ENCODE data around the gene HMGN4.

The HMGN4 gene

GRCh38 chr6:26538572-26538902 is 371 bp downstream of the HMGN4 start:
- no peak overlapping the region for H3K14ac ChIP-seq (ENCODE audit: low read length in 2 of 2)
- under 1% methylated on average over 14 of the region's 15 CpGs for WGBS
- peak overlapping the region; percentile 61 for H2BK120ac ChIP-seq (ENCODE audit: low read depth, low read length)
- peak overlapping the region; percentile 37 to 96 for H3K18ac ChIP-seq (ENCODE audit: low read depth in 1 of 2, low read length in 2 of 2)
- H2AK5ac ChIP-seq (ENCODE audit: low read length, severe bottlenecking) = peak overlapping the region; percentile 10
- H3K23ac ChIP-seq (ENCODE audit: low read length in 2 of 2) = no peak overlapping the region
- H4K8ac ChIP-seq (ENCODE audit: low read length) = peak overlapping the region; percentile 87
- peak overlapping the region; percentile 83 to 91 for H3K4ac ChIP-seq (ENCODE audit: low read depth in 1 of 2, low read length in 2 of 2)
- H3K79me1 ChIP-seq (replicated peaks; ENCODE audit: low read length, poor library complexity, severe bottlenecking) = peaks cover 2% of the 10 kb centered on the region
- peaks cover 10% of the 10 kb centered on the region for H3K4me1 ChIP-seq (ENCODE audit: control insufficient read depth, insufficient read depth, low read depth, low read length)
- H3K9me3 ChIP-seq (ENCODE audit: control insufficient read depth, low read length) = no peaks in the 10 kb centered on the region
- H2BK15ac ChIP-seq (ENCODE audit: low read depth, poor library complexity, severe bottlenecking) = peak overlapping the region; percentile 98
- H2BK5ac ChIP-seq (ENCODE audit: low read depth, low read length, poor library complexity, severe bottlenecking) = peak overlapping the region; percentile 86
- peaks cover 6 to 23% of the 10 kb centered on the region in 2 experiments for H3K36me3 ChIP-seq (ENCODE audit: control insufficient read depth in 1 of 2, insufficient read depth in 2 of 2, low read depth in 1 of 2, low read length in 2 of 2)
- DNase-seq = no peak
- no peaks in the 10 kb centered on the region for H3K27me3 ChIP-seq (ENCODE audit: control insufficient read depth in 1 of 2, insufficient read depth in 1 of 2, low read length in 2 of 2)
- no peak overlapping the region for H2BK12ac ChIP-seq (ENCODE audit: low read length in 2 of 2)
- H2AFZ ChIP-seq (ENCODE audit: low read depth, low read length) = peak overlapping the region; percentile 94
- H3K9ac ChIP-seq (ENCODE audit: low read length) = peak overlapping the region; percentile 98
- peak overlapping the region; percentile 86 for H3K4me2 ChIP-seq (ENCODE audit: low read length, poor library complexity, severe bottlenecking)
- H3K4me3 ChIP-seq (ENCODE audit: insufficient read depth in 1 of 2, low read depth in 1 of 2, low read length in 2 of 2) = peak overlapping the region; percentile 65 to 92
- peak overlapping the region; percentile 87 for H4K91ac ChIP-seq (ENCODE audit: low read length)
- H3K27ac ChIP-seq (ENCODE audit: low read length, poor library complexity, severe bottlenecking) = peak overlapping the region; percentile 98

GRCh38 chr6:26539071-26539615 is 977 bp downstream of the HMGN4 start:
- Histone ChIP-seq H3K79me1 (replicated peaks; ENCODE audit: low read length, poor library complexity, severe bottlenecking) (peaks cover 2% of the 10 kb centered on the region), H3K27ac (ENCODE audit: low read length, poor library complexity, severe bottlenecking) (peak overlapping the region; percentile 98), H2BK120ac (ENCODE audit: low read depth, low read length) (peak overlapping the region; percentile 61), H3K23ac (ENCODE audit: low read length in 2 of 2) (no peak overlapping the region), H4K91ac (ENCODE audit: low read length) (no peak overlapping the region), H2AFZ (ENCODE audit: low read depth, low read length) (no peak overlapping the region), H3K36me3 (ENCODE audit: control insufficient read depth in 1 of 2, insufficient read depth in 2 of 2, low read depth in 1 of 2, low read length in 2 of 2) (peaks cover 6 to 27% of the 10 kb centered on the region in 2 experiments), H3K14ac (ENCODE audit: low read length in 2 of 2) (no peak overlapping the region), H2BK5ac (ENCODE audit: low read depth, low read length, poor library complexity, severe bottlenecking) (no peak overlapping the region), H3K9me3 (ENCODE audit: control insufficient read depth, low read length) (no peaks in the 10 kb centered on the region), H3K4me1 (ENCODE audit: control insufficient read depth, insufficient read depth, low read depth, low read length) (peaks cover 10% of the 10 kb centered on the region), H4K8ac (ENCODE audit: low read length) (no peak overlapping the region), H2AK5ac (ENCODE audit: low read length, severe bottlenecking) (peak overlapping the region; percentile 65), H3K4ac (ENCODE audit: low read depth in 1 of 2, low read length in 2 of 2) (peak overlapping the region; percentile 83 to 91), H2BK12ac (ENCODE audit: low read length in 2 of 2) (no peak overlapping the region), H3K4me2 (ENCODE audit: low read length, poor library complexity, severe bottlenecking) (peak overlapping the region; percentile 86), H3K27me3 (ENCODE audit: control insufficient read depth in 1 of 2, insufficient read depth in 1 of 2, low read length in 2 of 2) (no peaks in the 10 kb centered on the region), H3K9ac (ENCODE audit: low read length) (peak overlapping the region; percentile 98), H2BK15ac (ENCODE audit: low read depth, poor library complexity, severe bottlenecking) (no peak overlapping the region), H3K4me3 (ENCODE audit: insufficient read depth in 1 of 2, low read depth in 1 of 2, low read length in 2 of 2) (peak overlapping the region; percentile 55 to 92), H3K18ac (ENCODE audit: low read depth in 1 of 2, low read length in 2 of 2) (no peak overlapping the region)
- WGBS = 70% methylated on average over 16 of the region's 16 CpGs
- DNase-seq = peak; percentile 33

GRCh38 chr6:26541579-26541978 is 3.4 kb downstream of the HMGN4 start:
- H3K27ac ChIP-seq (ENCODE audit: low read length, poor library complexity, severe bottlenecking) = no peak overlapping the region
- H3K14ac ChIP-seq (ENCODE audit: low read length in 2 of 2) = no peak overlapping the region
- H3K4me1 ChIP-seq (ENCODE audit: control insufficient read depth, insufficient read depth, low read depth, low read length) = peaks cover 5% of the 10 kb centered on the region
- H4K91ac ChIP-seq (ENCODE audit: low read length) = no peak overlapping the region
- H2AFZ ChIP-seq (ENCODE audit: low read depth, low read length) = no peak overlapping the region
- H3K4me3 ChIP-seq (ENCODE audit: insufficient read depth in 1 of 2, low read depth in 1 of 2, low read length in 2 of 2) = no peak overlapping the region
- H3K4me2 ChIP-seq (ENCODE audit: low read length, poor library complexity, severe bottlenecking) = no peak overlapping the region
- H2BK12ac ChIP-seq (ENCODE audit: low read length in 2 of 2) = no peak overlapping the region
- H3K4ac ChIP-seq (ENCODE audit: low read depth in 1 of 2, low read length in 2 of 2) = no peak overlapping the region
- H3K9ac ChIP-seq (ENCODE audit: low read length) = peak overlapping the region; percentile 15
- DNase-seq = no peak
- H3K9me3 ChIP-seq (ENCODE audit: control insufficient read depth, low read length) = no peaks in the 10 kb centered on the region
- H2BK120ac ChIP-seq (ENCODE audit: low read depth, low read length) = no peak overlapping the region
- no peak overlapping the region for H3K18ac ChIP-seq (ENCODE audit: low read depth in 1 of 2, low read length in 2 of 2)
- peaks cover 14 to 52% of the 10 kb centered on the region in 2 experiments for H3K36me3 ChIP-seq (ENCODE audit: control insufficient read depth in 1 of 2, insufficient read depth in 2 of 2, low read depth in 1 of 2, low read length in 2 of 2)
- no peaks in the 10 kb centered on the region for H3K27me3 ChIP-seq (ENCODE audit: control insufficient read depth in 1 of 2, insufficient read depth in 1 of 2, low read length in 2 of 2)
- H3K23ac ChIP-seq (ENCODE audit: low read length in 2 of 2) = no peak overlapping the region
- peaks cover 9% of the 10 kb centered on the region for H3K79me1 ChIP-seq (replicated peaks; ENCODE audit: low read length, poor library complexity, severe bottlenecking)
- H4K8ac ChIP-seq (ENCODE audit: low read length) = no peak overlapping the region
- no peak overlapping the region for H2BK5ac ChIP-seq (ENCODE audit: low read depth, low read length, poor library complexity, severe bottlenecking)
- H2BK15ac ChIP-seq (ENCODE audit: low read depth, poor library complexity, severe bottlenecking) = no peak overlapping the region
- no peak overlapping the region for H2AK5ac ChIP-seq (ENCODE audit: low read length, severe bottlenecking)
- WGBS = 100% methylated on average over 1 of the region's 1 CpG

GRCh38 chr6:26543953-26544352 is 5.8 kb downstream of the HMGN4 start:
- DNase-seq = peak; percentile 47
- Histone ChIP-seq H4K91ac (ENCODE audit: low read length) (no peak overlapping the region), H3K4ac (ENCODE audit: low read depth in 1 of 2, low read length in 2 of 2) (no peak overlapping the region), H3K18ac (ENCODE audit: low read depth in 1 of 2, low read length in 2 of 2) (no peak overlapping the region), H3K27ac (ENCODE audit: low read length, poor library complexity, severe bottlenecking) (no peak overlapping the region), H3K4me2 (ENCODE audit: low read length, poor library complexity, severe bottlenecking) (no peak overlapping the region), H3K9me3 (ENCODE audit: control insufficient read depth, low read length) (no peaks in the 10 kb centered on the region), H3K4me3 (ENCODE audit: insufficient read depth in 1 of 2, low read depth in 1 of 2, low read length in 2 of 2) (no peak overlapping the region), H3K14ac (ENCODE audit: low read length in 2 of 2) (no peak overlapping the region), H3K23ac (ENCODE audit: low read length in 2 of 2) (no peak overlapping the region), H2BK5ac (ENCODE audit: low read depth, low read length, poor library complexity, severe bottlenecking) (no peak overlapping the region), H3K36me3 (ENCODE audit: control insufficient read depth in 1 of 2, insufficient read depth in 2 of 2, low read depth in 1 of 2, low read length in 2 of 2) (peaks cover 19 to 56% of the 10 kb centered on the region in 2 experiments), H3K4me1 (ENCODE audit: control insufficient read depth, insufficient read depth, low read depth, low read length) (peaks cover 2% of the 10 kb centered on the region), H3K9ac (ENCODE audit: low read length) (no peak overlapping the region), H2BK120ac (ENCODE audit: low read depth, low read length) (no peak overlapping the region), H2AFZ (ENCODE audit: low read depth, low read length) (no peak overlapping the region), H2AK5ac (ENCODE audit: low read length, severe bottlenecking) (no peak overlapping the region), H2BK15ac (ENCODE audit: low read depth, poor library complexity, severe bottlenecking) (no peak overlapping the region), H3K27me3 (ENCODE audit: control insufficient read depth in 1 of 2, insufficient read depth in 1 of 2, low read length in 2 of 2) (no peaks in the 10 kb centered on the region), H2BK12ac (ENCODE audit: low read length in 2 of 2) (no peak overlapping the region), H4K8ac (ENCODE audit: low read length) (no peak overlapping the region), H3K79me1 (replicated peaks; ENCODE audit: low read length, poor library complexity, severe bottlenecking) (peaks cover 9% of the 10 kb centered on the region)
